ENCODE data around the gene PTPN7.

PTPN7 gene

GRCh38 chr1:202200669-202201068, 40.3 kb upstream of the PTPN7 start:
- Histone ChIP-seq H3K79me2 (ENCODE audit: insufficient read depth, low read length) (no peaks in the 10 kb centered on the region), H3K36me3 (ENCODE audit: low read length) (no peaks in the 10 kb centered on the region), H2AFZ (ENCODE audit: low read depth, low read length, severe bottlenecking) (no peak overlapping the region), H3K4me2 (ENCODE audit: low read depth, low read length, poor library complexity, severe bottlenecking) (no peak overlapping the region), H3K9me2 (replicated peaks; ENCODE audit: insufficient read depth, low read length) (no peaks in the 10 kb centered on the region), H3K9me3 (ENCODE audit: insufficient read depth, low read length) (no peaks in the 10 kb centered on the region), H3K9ac (ENCODE audit: low read length) (no peak overlapping the region), H3K4me3 (ENCODE audit: insufficient read depth, low read length, poor library complexity, severe bottlenecking) (no peak overlapping the region), H3F3A (ENCODE audit: insufficient read depth) (no peaks in the 10 kb centered on the region), H4K20me1 (ENCODE audit: low read depth, low read length) (no peaks in the 10 kb centered on the region), H3K27ac (ENCODE audit: low read depth, low read length) (no peak overlapping the region), H3K27me3 (ENCODE audit: low read length) (no peaks in the 10 kb centered on the region)
- TF ChIP-seq CTCF (IDR thresholded peaks at IDR 0.05; ENCODE audit: insufficient read depth, low read length, poor library complexity, severe bottlenecking) (no peak), EZH2phosphoT487 (conservative IDR thresholded peaks at IDR 0.05; ENCODE audit: low read length) (no peak)

- no peaks in the 10 kb centered on the region for H3K9me3 ChIP-seq (ENCODE audit: insufficient read depth, low read length)
- no peaks in the 10 kb centered on the region for H4K20me1 ChIP-seq (ENCODE audit: low read depth, low read length)
- no peak for TF ChIP-seq EZH2phosphoT487 (conservative IDR thresholded peaks at IDR 0.05; ENCODE audit: low read length)
- TF ChIP-seq CTCF (IDR thresholded peaks at IDR 0.05; ENCODE audit: insufficient read depth, low read length, poor library complexity, severe bottlenecking): no peak
- no peaks in the 10 kb centered on the region for H3K79me2 ChIP-seq (ENCODE audit: insufficient read depth, low read length)
- H3K4me2 ChIP-seq (ENCODE audit: low read depth, low read length, poor library complexity, severe bottlenecking): no peak overlapping the region
- H3K27ac ChIP-seq (ENCODE audit: low read depth, low read length): no peak overlapping the region
- no peak overlapping the region for H3K9ac ChIP-seq (ENCODE audit: low read length)
- no peaks in the 10 kb centered on the region for H3K27me3 ChIP-seq (ENCODE audit: low read length)
- H3K9me2 ChIP-seq (replicated peaks; ENCODE audit: insufficient read depth, low read length): no peaks in the 10 kb centered on the region
- H3K36me3 ChIP-seq (ENCODE audit: low read length): no peaks in the 10 kb centered on the region
- H2AFZ ChIP-seq (ENCODE audit: low read depth, low read length, severe bottlenecking): no peak overlapping the region
- no peaks in the 10 kb centered on the region for H3F3A ChIP-seq (ENCODE audit: insufficient read depth)
- no peak overlapping the region for H3K4me3 ChIP-seq (ENCODE audit: insufficient read depth, low read length, poor library complexity, severe bottlenecking)
Observed at GRCh38 chr1:202200112-202200548, 39.7 kb upstream of the PTPN7 start.

- Histone ChIP-seq H3K79me2 (ENCODE audit: insufficient read depth, low read length) (no peaks in the 10 kb centered on the region), H3F3A (ENCODE audit: insufficient read depth) (no peaks in the 10 kb centered on the region), H3K27me3 (ENCODE audit: low read length) (no peaks in the 10 kb centered on the region), H3K9me2 (replicated peaks; ENCODE audit: insufficient read depth, low read length) (no peaks in the 10 kb centered on the region), H2AFZ (ENCODE audit: low read depth, low read length, severe bottlenecking) (no peak overlapping the region), H3K4me2 (ENCODE audit: low read depth, low read length, poor library complexity, severe bottlenecking) (no peak overlapping the region), H3K36me3 (ENCODE audit: low read length) (no peaks in the 10 kb centered on the region), H3K4me3 (ENCODE audit: insufficient read depth, low read length, poor library complexity, severe bottlenecking) (no peak overlapping the region), H4K20me1 (ENCODE audit: low read depth, low read length) (no peaks in the 10 kb centered on the region), H3K27ac (ENCODE audit: low read depth, low read length) (no peak overlapping the region), H3K9ac (ENCODE audit: low read length) (no peak overlapping the region), H3K9me3 (ENCODE audit: insufficient read depth, low read length) (no peaks in the 10 kb centered on the region)
- no peak for TF ChIP-seq CTCF (IDR thresholded peaks at IDR 0.05; ENCODE audit: insufficient read depth, low read length, poor library complexity, severe bottlenecking)
- no peak for TF ChIP-seq EZH2phosphoT487 (conservative IDR thresholded peaks at IDR 0.05; ENCODE audit: low read length)
Observed at GRCh38 chr1:202199040-202199889, 38.9 kb upstream of the PTPN7 start.
